Measurements from ENCODE around the gene METTL8.
A peak's percentile ranks its signal among the peaks of the same experiment; 100 is the strongest.

The METTL8 gene

GRCh38 chr2:171447675-171448074 lies 13.9 kb upstream of the METTL8 start:
- DNase-seq (ENCODE audit: insufficient read length, low spot score) (no peak), FAIRE-seq (no peak)
- TF ChIP-seq CTCF (IDR thresholded peaks at IDR 0.05; ENCODE audit: insufficient read depth, missing control alignments) = no peak

- TF ChIP-seq CTCF (IDR thresholded peaks at IDR 0.05; ENCODE audit: insufficient read depth, missing control alignments) = no peak
- DNase-seq (ENCODE audit: insufficient read length, low spot score) (no peak), FAIRE-seq (no peak)
These were observed 7.7 kb upstream of the METTL8 start for GRCh38 chr2:171441470-171441869.

- FAIRE-seq (no peak), DNase-seq (ENCODE audit: insufficient read length, low spot score) (no peak)
- no peak for TF ChIP-seq CTCF (IDR thresholded peaks at IDR 0.05; ENCODE audit: insufficient read depth, missing control alignments)
These were observed 2.5 kb upstream of the METTL8 start for GRCh38 chr2:171436307-171436706.

GRCh38 chr2:171434013-171434989 lies 511 bp upstream of the METTL8 start, which contains the start of gene DCAF17:
DCAF17 (plus strand) TSS chr2:171434226; CDS start chr2:171434578, 352 bp downstream.
- DNase-seq (ENCODE audit: insufficient read length, low spot score) = peak; percentile 68
- peak; percentile 26 for TF ChIP-seq CTCF (IDR thresholded peaks at IDR 0.05; ENCODE audit: insufficient read depth, missing control alignments)
- FAIRE-seq = no peak

GRCh38 chr2:171432969-171433762 lies 624 bp downstream of the METTL8 start:
- FAIRE-seq (no peak), DNase-seq (ENCODE audit: insufficient read length, low spot score) (no peak)
- TF ChIP-seq CTCF (IDR thresholded peaks at IDR 0.05; ENCODE audit: insufficient read depth, missing control alignments) = no peak

- FAIRE-seq (no peak), DNase-seq (ENCODE audit: insufficient read length, low spot score) (no peak)
- no peak for TF ChIP-seq CTCF (IDR thresholded peaks at IDR 0.05; ENCODE audit: insufficient read depth, missing control alignments)
These were observed 1.4 kb downstream of the METTL8 start for GRCh38 chr2:171432206-171432968.
